ENCODE results near the gene SCYL1.

- TF ChIP-seq CTCF (IDR thresholded peaks at IDR 0.05), result no peak
- no peak for TF ChIP-seq POLR2A (IDR thresholded peaks at IDR 0.05)
Observed at GRCh38 chr11:65574811-65575567, 50.1 kb downstream of the SCYL1 start.
